CD4-positive, alpha-beta T cell treated with Interleukin-4 for 1 hour (primary cell): Measurements from ENCODE around the gene TCF7.
"Not testable (repeated sequence)": the region's sequence is repeated elsewhere in the genome, so short reads cannot be mapped to it uniquely, and the experiment has no call there.

Experiments
- DNase-seq, 2 donors: peaks; one replicate each; pipeline ENCODE4 v3.0.0-alpha.2; 2020 to 2022

Gene TCF7

GRCh38 chr5:134145779-134146581 lies 31.5 kb downstream of the TCF7 start:
- DNase-seq: peak; percentile 79 to 84

GRCh38 chr5:134146651-134147518 lies 32.4 kb downstream of the TCF7 start:
- no peak for DNase-seq

- DNase-seq: no peak
Observed at GRCh38 chr5:134148316-134148715, 33.8 kb downstream of the TCF7 start.

GRCh38 chr5:134148986-134149539 lies 34.6 kb downstream of the TCF7 start:
- no peak for DNase-seq

GRCh38 chr5:134149571-134150303 lies 35.3 kb downstream of the TCF7 start:
- no peak for DNase-seq

GRCh38 chr5:134151723-134152122 lies 37.2 kb downstream of the TCF7 start:
- DNase-seq: no peak

- not testable (repeated sequence) for DNase-seq
Observed at GRCh38 chr5:134152173-134152832, 37.8 kb downstream of the TCF7 start.

GRCh38 chr5:134153241-134153640 lies 38.8 kb downstream of the TCF7 start:
- DNase-seq: no peak

GRCh38 chr5:134153657-134154056 lies 39.2 kb downstream of the TCF7 start:
- DNase-seq: no peak

GRCh38 chr5:134161513-134162395 lies 47.3 kb downstream of the TCF7 start:
- no peak for DNase-seq

- DNase-seq: no peak
Observed at GRCh38 chr5:134162592-134162991, 48.1 kb downstream of the TCF7 start.

GRCh38 chr5:134171972-134172371 lies 57.5 kb downstream of the TCF7 start:
- no peak for DNase-seq

- DNase-seq: no peak
Observed at GRCh38 chr5:134174841-134175839, 60.7 kb downstream of the TCF7 start.

GRCh38 chr5:134175921-134176510 lies 61.5 kb downstream of the TCF7 start:
- DNase-seq: no peak

- peak; percentile 87 to 89 for DNase-seq
Observed at GRCh38 chr5:134176511-134177368, 62.3 kb downstream of the TCF7 start, which contains the start of gene SKP1. SKP1 (minus strand) TSS chr5:134176950; CDS start chr5:134174022, 2,928 bp downstream.

GRCh38 chr5:134177369-134178095 lies 63.1 kb downstream of the TCF7 start:
- no peak for DNase-seq

GRCh38 chr5:134178096-134178419 lies 63.6 kb downstream of the TCF7 start:
- no peak for DNase-seq

GRCh38 chr5:134183481-134183880 lies 69.0 kb downstream of the TCF7 start:
- DNase-seq: no peak
